T1000 (cell line): ENCODE measurements around the gene ARAF.
"Not testable (repeated sequence)": the region's sequence is repeated elsewhere in the genome, so short reads cannot be mapped to it uniquely, and the experiment has no call there.

ENCODE experiments used
- DNase-seq: peaks from one replicate; lab custom pipeline; 2025; ENCODE audit warnings: mixed read lengths; lab: John Stamatoyannopoulos, UW

Gene ARAF

DNA sequence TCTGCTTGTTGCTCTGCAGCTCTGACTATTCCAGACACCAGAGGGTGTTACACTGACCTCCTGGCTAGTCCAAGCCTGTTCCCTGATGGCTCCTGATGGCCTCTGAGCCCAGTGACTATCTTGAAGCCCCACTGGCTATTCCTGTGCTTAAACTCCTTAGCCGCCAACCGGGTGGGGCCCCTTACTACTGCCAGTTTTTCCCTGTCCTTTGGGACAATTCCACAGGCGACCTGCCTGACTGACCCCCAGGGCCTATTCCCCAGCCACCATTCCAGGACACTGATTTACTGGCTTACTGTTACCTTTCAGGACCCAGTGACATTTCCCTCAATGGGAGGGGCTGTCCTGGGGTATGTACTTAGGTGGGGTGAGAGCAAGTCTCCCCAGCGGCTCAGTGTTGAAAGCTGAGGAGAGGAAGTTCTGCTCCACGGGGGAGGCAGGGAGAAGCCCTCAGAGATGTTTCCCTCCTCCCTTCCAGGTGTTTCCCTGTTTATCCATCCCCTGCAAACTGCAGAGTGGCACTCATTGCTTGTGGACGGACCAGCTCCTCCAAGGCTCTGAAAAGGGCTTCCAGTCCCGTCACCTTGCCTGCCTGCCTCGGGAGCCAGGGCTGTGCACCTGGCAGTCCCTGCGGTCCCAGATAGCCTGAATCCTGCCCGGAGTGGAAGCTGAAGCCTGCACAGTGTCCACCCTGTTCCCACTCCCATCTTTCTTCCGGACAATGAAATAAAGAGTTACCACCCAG is 25.2 kb downstream of the ARAF start:
- DNase-seq = no peak

DNA sequence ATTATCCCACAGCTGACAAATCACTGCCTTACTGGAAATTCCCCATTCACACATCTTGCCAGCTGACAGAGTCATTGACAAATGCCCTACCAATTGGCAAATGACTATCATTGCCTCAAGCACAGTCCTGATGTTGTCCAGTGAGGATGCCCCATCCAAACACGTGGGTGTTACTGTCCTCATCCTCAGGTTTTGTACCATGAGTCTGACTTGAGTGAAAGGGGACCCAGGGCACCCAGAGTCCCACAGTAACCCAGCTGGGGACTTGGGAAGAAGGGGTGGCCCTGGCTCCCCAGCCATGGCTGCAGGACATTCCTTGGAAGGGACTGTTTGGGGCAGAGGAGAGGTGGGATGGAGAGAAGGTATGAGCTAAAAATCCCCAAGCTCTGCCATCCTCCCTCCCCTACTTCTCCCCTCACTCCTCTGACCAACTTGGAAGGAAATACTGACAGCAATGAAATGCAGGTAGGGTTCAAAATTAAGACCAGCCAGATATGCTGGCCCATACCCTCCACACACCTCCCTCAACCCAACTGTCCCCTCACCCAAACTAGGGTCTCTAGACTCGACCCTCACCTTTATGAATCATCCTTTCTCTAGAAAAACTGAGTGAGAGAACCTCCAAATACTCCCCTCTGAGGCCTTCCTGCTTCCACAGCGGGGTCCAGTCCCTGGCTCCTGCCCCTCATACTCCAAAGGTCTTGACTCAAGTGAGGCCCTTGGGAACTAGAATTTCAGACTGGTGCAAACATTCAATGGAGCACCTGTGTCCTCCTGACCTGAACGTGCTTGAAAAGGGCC is 26.3 kb downstream of the ARAF start:
- DNase-seq = no peak

DNA sequence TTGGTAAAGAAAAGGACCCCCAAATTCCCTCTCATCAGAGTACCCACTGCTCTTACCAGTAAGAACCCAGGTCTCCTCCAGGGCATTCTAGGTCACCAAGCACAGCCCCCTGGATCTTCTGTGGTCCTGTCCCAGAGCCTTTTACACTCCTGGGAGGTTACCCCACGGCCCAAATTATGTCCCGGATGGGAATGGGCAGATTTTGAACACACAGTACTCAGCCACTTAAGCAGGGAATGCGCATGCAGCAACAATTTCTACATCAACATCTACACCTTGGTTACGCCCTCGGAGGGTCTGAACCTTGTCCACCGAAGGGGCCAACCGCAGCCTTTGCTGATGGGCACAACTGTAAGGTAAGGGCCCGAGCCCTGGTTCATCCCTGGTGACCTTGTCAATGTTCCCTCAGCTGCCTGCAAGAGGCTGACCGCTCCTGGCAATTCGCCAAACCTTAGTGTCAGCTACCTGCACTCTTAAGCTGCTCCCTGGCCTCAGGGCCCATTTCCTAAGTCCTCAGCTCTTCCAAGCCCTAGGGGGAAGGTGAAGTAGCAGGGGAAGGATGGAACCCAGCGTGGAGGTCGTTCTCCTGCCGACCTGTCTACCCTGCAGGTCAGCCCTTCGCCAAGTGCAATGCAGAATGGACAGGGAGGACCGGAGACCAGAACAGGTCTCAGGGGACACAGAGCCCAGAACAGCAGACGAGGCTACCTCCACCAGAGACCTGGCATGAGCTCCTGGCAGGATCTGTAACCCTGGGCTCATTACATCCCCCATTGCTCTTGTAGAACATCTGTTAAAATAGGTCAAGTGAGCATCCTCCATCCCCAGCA is 27.1 kb downstream of the ARAF start:
- DNase-seq = no peak

DNA sequence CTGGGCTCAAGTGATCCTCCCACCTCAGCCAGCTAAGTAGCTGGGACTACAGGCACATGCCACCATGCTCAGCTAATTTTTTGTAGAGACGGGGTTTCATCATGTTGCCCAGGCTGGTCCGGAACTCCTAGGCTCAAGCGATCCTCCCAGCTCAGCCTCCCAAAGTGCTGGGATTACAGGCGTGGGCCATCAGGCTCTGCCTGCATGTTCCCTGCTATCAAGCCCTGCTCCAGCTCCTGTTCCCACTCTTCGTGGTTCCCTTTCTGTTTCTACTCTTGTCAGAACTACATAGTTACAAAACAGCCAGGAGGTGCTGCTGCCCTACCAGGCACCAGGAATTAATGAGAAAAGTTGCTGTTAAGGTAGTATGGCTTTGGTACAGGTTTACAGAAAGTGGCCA is 30.0 kb downstream of the ARAF start:
- no peak for DNase-seq

DNA sequence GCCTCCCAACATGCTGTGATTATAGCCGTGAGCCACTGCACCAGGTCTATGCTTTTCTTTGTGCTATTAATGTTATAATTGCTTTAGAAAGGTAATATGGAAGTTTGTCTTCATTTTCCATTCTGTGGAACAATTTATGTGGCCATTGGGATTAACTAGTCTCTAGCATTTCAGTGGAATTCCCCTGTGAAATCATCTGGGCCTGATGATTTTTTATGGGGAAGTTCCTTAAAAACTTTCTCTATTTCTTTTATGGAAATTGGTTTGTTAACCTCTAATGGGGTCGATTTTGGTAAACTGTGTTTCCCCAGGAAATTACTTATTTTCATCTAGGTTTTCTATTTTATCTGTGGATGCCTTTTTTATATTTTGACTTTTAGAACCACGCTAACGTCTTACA is 32.5 kb downstream of the ARAF start:
- DNase-seq = no peak

DNA sequence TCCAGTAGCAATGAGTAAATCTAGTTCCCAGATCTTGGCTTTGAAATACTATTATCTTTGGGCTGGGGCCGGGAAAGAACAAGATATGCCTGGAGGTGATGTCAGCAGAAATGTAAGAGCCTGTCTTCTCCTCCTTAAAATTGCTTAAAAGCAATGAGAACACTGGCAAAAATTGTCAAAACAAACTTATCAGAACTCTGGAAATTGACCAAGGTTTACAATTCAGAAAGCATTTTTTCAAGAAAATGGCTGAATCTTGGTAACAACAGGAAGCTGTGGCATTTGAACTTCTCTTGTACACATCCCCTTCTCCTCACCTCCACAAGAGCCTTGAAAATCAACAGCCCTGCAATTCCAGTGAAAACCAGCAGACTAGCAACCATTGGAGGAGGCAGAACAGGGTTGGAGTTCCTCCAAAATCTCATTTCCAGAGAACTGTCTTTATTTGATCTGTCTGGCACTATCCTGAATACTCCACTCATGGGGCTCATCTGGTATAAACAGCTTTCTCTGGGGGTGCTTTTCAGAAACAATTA is 34.8 kb downstream of the ARAF start:
- DNase-seq = no peak

DNA sequence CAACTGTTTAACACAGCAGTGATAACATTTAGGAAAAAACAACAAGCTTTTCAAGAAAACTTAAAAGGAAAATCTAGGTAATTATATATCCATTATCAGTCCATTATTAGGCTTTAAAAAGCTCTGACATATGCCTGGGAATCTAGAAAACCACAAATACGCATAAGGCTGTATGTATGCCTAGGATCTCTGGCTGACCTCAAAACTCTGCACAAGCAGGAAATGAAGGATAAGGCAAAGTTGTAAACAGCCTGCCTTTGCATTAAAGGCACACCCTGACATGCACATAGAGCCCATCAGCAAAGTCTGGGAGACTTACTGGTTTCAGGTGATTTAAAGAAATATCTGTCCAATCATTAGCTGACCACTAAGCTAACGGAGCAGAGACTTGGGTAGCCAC is 35.3 kb downstream of the ARAF start:
- no peak for DNase-seq

DNA sequence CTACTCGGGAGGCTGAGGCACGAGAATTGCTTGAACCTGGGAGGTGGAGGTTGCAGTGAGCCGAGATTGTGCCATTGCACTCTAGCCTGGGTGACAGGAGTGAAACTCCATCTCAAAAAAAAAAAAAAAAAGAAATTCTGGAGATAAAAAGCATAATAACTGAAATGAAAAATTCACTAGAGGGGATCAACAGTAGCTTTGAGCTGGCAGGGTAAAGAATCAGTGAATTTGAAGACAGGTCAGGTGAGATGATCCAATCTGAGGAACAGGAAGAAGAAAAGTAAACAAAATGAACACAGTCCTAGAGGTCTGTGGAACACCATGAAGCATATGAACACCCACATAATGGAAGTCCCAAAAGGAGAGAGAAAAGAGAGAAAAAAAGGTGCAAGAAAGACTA is 36.2 kb downstream of the ARAF start:
- no peak for DNase-seq

DNA sequence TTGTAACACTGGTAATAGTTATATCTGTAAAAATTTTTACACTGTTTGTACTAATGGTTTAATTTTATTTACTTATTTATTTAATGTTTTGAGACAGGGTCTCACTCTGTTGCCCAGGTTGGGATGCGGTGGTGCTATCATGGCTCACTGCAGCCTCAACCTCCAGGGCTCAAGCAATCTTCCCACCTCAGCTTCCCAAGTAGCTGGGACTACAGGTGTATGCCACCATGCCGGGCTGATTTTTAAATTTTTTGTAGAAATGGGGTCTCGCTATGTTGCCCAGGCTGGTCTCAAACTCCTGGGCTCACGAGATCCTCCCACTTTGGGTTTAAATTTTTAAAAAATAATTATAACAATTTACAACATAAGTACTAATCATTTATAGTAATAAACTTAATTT is 42.1 kb downstream of the ARAF start:
- not testable (repeated sequence) for DNase-seq

DNA sequence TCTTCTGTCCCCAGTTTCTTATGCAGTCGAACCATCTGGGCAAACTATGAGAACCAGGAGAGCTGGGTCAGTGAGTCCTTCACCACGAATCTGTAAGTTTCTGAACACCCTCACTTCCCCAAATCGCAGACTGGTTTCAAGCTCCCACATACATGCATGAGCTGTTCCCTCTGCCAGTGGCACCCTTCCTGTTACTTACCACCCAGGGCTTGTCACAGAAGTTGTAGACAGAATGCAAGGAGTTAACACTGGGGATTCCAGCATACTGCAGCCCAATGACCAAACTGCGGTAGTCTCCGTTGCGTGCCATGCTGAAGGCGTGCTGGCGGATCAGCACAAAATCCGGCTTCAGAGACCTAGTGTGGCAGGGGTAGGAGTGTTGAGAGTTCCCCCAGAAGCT is 44.0 kb downstream of the ARAF start:
- no peak for DNase-seq

DNA sequence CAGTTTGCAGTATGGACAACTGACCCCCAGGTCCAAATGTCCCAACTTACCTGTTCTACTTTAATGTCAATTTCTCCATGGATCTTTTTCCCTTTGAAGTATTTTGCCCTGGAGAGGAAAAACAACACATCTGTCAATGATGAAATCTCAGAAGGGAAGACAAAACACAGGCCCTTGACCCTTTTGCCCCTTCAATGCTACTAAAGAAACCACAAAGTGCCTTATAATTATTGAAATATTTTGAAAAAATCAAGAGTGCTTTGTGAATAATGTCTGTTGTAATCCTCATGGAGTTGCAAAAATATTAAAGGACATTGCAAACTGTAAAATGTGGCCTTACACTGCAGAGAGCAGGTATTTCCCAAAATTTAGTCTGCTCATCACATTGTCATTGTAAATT is 46.1 kb downstream of the ARAF start:
- DNase-seq = no peak

DNA sequence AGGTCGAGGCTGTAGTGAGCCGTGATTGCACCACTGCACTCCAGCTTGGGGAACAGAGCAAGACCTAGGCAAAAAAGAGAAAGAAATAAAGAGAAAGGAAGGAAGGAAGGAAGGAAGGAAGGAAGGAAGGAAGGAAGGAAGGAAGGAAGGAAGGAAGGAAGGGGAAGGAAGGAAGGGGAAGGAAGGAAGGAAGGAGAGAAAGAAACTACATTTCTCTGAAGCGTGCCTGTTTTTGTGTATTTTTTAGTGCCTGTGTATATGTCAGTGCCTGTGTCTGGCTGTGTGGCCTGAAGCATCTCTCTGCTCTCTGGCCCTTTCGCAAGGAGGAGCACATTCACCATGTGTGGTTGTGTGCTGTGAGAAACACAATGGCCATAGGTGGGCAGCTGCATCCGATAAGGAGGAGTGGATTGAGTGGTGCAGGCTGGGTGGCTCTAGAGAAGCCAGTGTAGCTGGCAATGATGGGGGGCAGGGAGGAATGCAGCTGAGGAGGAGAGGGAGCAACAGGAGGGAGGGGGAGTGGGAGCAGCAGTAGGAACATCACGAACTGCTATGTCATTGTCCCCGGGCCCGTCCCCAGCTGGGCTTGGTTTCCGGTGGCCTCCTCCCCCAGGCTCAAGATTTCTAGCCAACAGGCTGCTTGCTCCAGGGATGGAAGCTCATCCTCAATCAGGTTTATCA is 47.3 kb downstream of the ARAF start:
- DNase-seq = no peak

DNA sequence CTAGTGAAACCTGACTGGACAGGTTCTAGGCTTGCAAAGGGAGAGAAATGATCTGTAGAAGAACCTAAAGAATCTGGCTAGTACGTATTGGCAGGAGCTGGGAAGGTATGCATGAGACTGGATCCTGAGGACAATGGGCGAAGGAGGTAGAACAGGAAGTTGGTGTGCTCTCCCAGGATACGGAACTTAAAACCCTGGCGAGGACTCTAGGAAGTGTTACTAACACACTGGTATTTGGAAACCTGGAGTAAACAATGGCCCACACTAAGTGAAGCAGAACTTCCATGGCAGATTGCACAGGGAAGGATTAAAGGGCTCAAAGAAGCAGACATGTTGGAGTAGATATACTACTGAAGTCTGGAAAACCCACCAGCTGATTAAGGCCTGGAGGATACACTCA is 49.5 kb downstream of the ARAF start:
- no peak for DNase-seq

DNA sequence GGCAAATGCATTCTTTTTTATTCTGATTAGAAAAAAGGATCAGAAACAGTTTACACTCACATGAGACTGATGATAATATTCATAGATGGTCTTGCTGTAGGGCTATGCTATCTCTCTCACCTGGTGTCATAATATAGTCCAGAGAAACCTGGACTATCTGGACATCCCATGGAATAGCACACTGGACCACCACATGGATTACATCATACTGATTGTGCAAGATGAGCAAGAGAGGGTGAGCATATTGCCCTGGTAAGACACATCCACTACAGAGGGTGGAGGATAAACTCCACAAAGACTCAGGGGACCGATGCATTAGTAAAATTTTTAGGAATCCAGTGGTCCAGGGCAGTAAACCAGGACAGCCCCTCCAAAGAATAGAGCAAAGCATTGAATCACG is 50.5 kb downstream of the ARAF start:
- no peak for DNase-seq

DNA sequence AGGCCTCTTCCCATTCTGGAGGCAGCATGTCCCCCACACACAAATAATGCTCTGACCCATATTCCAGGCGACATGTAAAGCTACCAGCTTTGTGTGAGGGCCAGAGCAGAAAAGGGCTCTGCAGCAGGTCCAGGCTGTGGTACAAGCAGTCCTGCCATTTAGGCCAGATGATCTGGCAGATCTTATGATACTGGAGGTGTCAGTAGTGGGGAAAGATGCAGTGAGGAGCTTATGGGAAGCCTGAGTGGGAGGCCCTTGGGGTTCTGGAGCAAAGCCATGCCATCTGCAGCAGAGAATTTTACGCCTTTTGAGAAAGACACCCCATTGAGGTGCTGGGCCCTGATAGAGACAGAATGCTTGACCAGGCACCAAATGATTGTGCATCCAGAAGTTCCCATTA is 50.9 kb downstream of the ARAF start:
- no peak for DNase-seq

DNA sequence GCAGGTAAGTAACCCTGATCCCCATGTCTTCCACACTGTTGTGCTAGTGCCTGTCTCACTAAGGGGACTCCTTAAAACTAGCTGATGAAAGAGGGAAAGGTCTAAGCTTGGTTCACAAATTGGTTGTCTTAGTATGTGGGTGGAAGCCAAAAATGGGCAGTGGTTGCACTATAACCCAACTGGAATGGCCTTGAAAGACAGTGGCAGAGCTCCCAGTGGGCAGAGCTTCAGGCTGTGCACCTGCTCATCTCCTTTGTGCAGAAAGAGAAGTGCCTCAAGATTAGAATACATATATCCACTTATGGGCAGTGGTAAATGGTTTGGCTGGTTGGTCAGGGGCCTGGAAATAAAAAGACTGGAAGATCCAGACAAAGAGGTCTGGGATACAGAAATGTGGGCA is 51.4 kb downstream of the ARAF start:
- DNase-seq = no peak

DNA sequence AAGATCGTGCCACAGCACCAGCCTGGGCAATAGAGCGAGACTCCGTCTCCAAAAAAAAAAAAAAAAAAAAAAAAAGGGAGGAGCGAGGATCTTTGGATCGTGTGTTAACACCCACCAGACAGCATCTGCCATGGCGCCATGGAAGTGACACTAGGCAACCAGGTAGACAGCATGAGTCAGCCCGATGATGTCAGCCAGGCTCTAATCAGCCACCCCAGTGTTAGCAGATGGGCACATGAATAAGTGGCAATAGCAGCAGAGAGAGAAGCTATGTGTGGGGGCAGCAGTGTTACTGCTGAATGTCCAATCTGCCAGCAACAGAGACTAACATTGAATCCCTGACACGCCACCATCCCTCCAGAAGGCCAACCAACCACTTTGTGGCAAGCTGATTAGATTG is 52.1 kb downstream of the ARAF start:
- DNase-seq = no peak

DNA sequence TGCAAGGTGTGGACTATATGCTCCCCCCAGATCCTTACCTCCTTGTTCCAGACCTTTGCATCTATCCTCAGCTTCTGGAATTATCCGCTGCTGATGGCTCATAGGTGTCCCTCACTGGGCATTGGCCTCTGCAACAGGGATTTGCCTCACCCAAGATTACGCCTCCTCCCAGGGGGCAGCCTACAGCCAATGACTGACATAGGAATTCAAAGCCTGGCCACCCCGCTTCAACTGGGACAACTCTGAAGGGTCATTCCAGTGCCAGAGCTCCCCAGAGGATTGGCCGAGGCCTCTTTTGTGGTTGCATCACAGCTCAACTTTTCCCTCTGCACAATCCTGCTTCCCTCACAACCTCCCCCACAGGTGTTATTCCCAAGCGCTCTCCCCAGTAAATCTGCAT is 53.6 kb downstream of the ARAF start:
- DNase-seq = no peak

DNA sequence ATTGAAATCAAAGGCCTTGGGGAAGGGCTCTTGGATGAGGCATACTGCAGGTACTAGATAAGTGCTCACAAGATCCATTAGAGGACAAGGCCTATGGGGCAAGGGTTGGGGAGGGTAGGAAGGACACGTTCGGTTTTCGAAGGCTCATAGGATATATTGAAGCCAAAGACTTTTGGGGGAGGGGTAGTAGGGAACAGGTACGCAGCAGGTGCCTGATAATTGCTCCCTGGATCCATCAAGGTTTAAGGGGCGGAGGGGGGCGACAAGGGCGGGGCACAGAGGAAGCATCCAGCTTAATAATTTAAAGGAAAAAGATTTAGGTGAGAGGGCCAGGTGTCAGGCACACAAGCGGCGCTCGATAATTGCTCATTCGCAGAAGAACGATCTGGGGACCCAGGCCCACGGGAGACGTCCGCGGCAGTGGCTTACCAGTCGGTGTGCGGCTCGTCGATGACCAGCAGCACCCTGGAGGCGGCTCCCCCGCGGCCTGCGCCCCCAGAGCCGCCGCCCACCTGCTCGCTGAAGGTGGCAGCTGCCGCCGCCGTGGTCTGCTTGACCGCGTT is 58.0 kb downstream of the ARAF start:
- DNase-seq = no peak

DNA sequence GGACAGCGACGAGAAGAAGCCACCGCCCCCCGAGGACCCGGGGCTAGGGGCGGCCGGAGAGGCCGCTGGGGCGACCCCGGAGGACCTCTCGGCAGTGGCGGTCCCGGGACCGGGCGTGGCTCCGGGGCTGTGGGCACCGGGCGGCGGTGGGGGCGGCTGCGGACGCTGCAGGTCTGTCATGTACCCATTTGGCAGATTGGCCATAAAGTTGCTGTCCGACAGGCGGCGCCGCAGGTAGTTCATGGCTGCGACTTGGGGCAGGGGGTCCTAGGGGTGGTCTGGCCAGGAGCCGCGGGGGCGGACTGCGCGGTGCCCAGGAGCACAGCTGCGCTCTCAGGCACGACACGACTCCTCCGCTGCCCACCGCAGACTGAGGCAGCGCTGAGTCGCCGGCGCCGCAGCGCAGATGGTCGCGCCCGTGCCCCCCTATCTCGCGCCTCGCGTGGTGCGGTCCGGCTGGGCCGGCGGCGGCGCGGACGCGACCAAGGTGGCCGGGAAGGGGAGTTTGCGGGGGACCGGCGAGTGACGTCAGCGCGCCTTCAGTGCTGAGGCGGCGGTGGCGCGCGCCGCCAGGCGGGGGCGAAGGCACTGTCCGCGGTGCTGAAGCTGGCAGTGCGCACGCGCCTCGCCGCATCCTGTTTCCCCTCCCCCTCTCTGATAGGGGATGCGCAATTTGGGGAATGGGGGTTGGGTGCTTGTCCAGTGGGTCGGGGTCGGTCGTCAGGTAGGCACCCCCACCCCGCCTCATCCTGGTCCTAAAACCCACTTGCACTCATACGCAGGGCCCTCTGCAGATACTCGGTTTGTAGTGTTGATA is 58.7 kb downstream of the ARAF start, which contains the start of gene SYN1:
TSS of gene SYN1 (minus strand) at position 372 of the 817 bp plus-strand sequence. CDS start at position 243, 129 bp downstream.
- peak; percentile 48 for DNase-seq

DNA sequence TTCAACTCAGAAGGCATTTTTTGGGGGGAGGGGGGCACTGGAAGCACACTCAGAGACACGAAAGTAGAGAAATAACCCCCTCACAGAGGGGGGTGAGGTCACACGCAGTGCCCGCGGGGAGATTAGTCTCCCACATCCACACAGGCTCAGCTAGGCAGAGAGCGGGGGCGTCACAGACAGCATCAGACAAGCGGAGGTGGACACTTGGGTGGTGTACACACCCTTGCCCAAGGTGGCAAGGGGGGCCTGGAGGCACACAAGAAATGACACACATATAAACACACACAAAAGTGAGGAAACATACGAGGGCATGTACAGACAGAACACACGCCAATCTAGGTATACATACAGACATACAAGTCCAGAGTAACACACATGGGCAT is 59.3 kb downstream of the ARAF start:
- DNase-seq = no peak
